ENCODE measurements around the gene AOPEP. TPM values are rescaled to one million over a fixed set of nuclear protein-coding genes. Genes with fewer than 3 reads are reported as not detected.

AOPEP gene
- total and polyA plus RNA-seq, 2 of the 13 experiments (the other 11 are each of a cell fraction or from before 2014, with no cell fraction given) = 22.2 to 41.6 TPM

- TF ChIP-seq ZNF512B (CRISPR knock-in tag; IDR thresholded peaks at IDR 0.05; ENCODE audit: borderline replicate concordance) (no peak), ZNF83 (CRISPR knock-in tag; IDR thresholded peaks at IDR 0.05; ENCODE audit: borderline replicate concordance) (peak; percentile 51; the same call in 1 of the 2 replicates), SALL2 (CRISPR knock-in tag; IDR thresholded peaks at IDR 0.05) (no peak), SIN3A (IDR thresholded peaks at IDR 0.05; ENCODE audit: borderline replicate concordance, low read depth, low read length) (no peak), SAP130 (CRISPR knock-in tag; IDR thresholded peaks at IDR 0.05; ENCODE audit: low read depth) (no peak; the same call in 1 of the 2 replicates), NR2F2 (IDR thresholded peaks at IDR 0.05; ENCODE audit: borderline replicate concordance, low read depth) (no peak), ZSCAN29 (CRISPR knock-in tag; conservative IDR thresholded peaks at IDR 0.05) (no peak), ZNF513 (CRISPR knock-in tag; conservative IDR thresholded peaks at IDR 0.05) (no peak), ZNF275 (CRISPR knock-in tag; IDR thresholded peaks at IDR 0.05; ENCODE audit: borderline replicate concordance) (no peak), THAP9 (CRISPR knock-in tag; IDR thresholded peaks at IDR 0.05; ENCODE audit: borderline replicate concordance) (no peak), MLLT10 (CRISPR knock-in tag; IDR thresholded peaks at IDR 0.05) (no peak), ZNF746 (CRISPR knock-in tag; IDR thresholded peaks at IDR 0.05) (no peak), TOPORS (CRISPR knock-in tag; IDR thresholded peaks at IDR 0.05) (no peak), ZNF510 (CRISPR knock-in tag; IDR thresholded peaks at IDR 0.05; ENCODE audit: low read depth) (no peak), ZNF383 (CRISPR knock-in tag; IDR thresholded peaks at IDR 0.05; ENCODE audit: borderline replicate concordance) (no peak), ZFYVE20 (CRISPR knock-in tag; IDR thresholded peaks at IDR 0.05; ENCODE audit: borderline replicate concordance, low read depth) (no peak), TFAP4 (IDR thresholded peaks at IDR 0.05; ENCODE audit: borderline replicate concordance, low read depth) (no peak; the same call in 1 of the 2 replicates), ZNF496 (CRISPR knock-in tag; IDR thresholded peaks at IDR 0.05; ENCODE audit: insufficient replicate concordance) (no peak), ZNF788 (CRISPR knock-in tag; IDR thresholded peaks at IDR 0.05; ENCODE audit: borderline replicate concordance) (peak; percentile 30; the same call in 1 of the 2 replicates), PAF1 (CRISPR knock-in tag; IDR thresholded peaks at IDR 0.05) (no peak)
These were observed 297.7 kb downstream of the AOPEP start (continued) for GRCh38 chr9:95024097-95024671.
